ENCODE data around the gene MGAT3.

- TF ChIP-seq CTCF (IDR thresholded peaks at IDR 0.05), result no peak
- TF ChIP-seq POLR2A (IDR thresholded peaks at IDR 0.05), result peak; percentile 88 to 96
These were observed 63.7 kb downstream of the MGAT3 start, which contains the start of gene ATF4 for GRCh38 chr22:39520226-39521105.

All from thyroid gland (tissue), 4 donors.